GM12875 (cell line): ENCODE results near the gene SLC1A5.

ENCODE experiments used
- H3K4me3 ChIP-seq: one replicate; pipeline ENCODE4 v1.5.1; 2011; ENCODE audit warnings: low read depth, low read length, control low read depth
- CTCF ChIP-seq: IDR thresholded peaks from 2 replicates; pipeline ENCODE4 v1.5.1; 2011; ENCODE audit warnings: low read depth, mild to moderate bottlenecking, control low read depth, inconsistent platforms, low read length, moderate library complexity, borderline replicate concordance; ENCODE audit not compliant: insufficient read depth

Gene SLC1A5

GRCh38 chr19:46788262-46788967, at the start of gene SLC1A5:
Gene SLC1A5 (minus strand): TSS chr19:46788594. CDS start chr19:46787965, 629 bp downstream.
- H3K4me3 ChIP-seq = peak within 1 kb of the TSS; percentile 90
- TF ChIP-seq CTCF = no peak

- no peak overlapping the region for H3K4me3 ChIP-seq
- TF ChIP-seq CTCF = no peak
These were observed 49.8 kb upstream of the SLC1A5 start for GRCh38 chr19:46838160-46838559.

- no peak for TF ChIP-seq CTCF
- H3K4me3 ChIP-seq = no peak overlapping the region
These were observed 46.6 kb upstream of the SLC1A5 start for GRCh38 chr19:46834984-46835383.

- H3K4me3 ChIP-seq = no peak overlapping the region
- no peak for TF ChIP-seq CTCF
These were observed 45.7 kb upstream of the SLC1A5 start for GRCh38 chr19:46834121-46834520.

- no peak for TF ChIP-seq CTCF
- no peak overlapping the region for H3K4me3 ChIP-seq
These were observed 42.5 kb upstream of the SLC1A5 start for GRCh38 chr19:46830864-46831263.

- no peak overlapping the region for H3K4me3 ChIP-seq
- TF ChIP-seq CTCF = no peak
These were observed 40.1 kb upstream of the SLC1A5 start for GRCh38 chr19:46828484-46828883.

GRCh38 chr19:46825731-46826055, 37.3 kb upstream of the SLC1A5 start:
- H3K4me3 ChIP-seq = no peak overlapping the region
- no peak for TF ChIP-seq CTCF
